SK-N-SH (cell line): ENCODE data around the gene AGTRAP. TPM values are rescaled to one million over a fixed set of nuclear protein-coding genes. Genes with fewer than 3 reads are reported as not detected.

Experiments
- CTCF ChIA-PET: fragments of 300-600, 350-600 bp; formaldehyde crosslinking; extraction: SDS; loops from one replicate; lab custom pipeline; 2021; lab: Yijun Ruan, JAX
- POLR2A ChIA-PET: fragments of 350-600 bp; sonication (Branson Sonifier 250); formaldehyde crosslinking; extraction: SDS; loops from one replicate; lab custom pipeline; 2020; ENCODE audit warnings: antibody characterized with exemption, inconsistent platforms; lab: Yijun Ruan, JAX
- DNase-seq: peaks from one replicate; pipeline ENCODE4 v3.0.0; 2012
- H2AFZ ChIP-seq: fragments of 200-600 bp; sonication (generic); 2 replicates; pipeline ENCODE4 v1.8.1; 2016; ENCODE audit warnings: antibody characterized with exemption, mild to moderate bottlenecking, low read depth
- H3F3A ChIP-seq: fragments of 200-600 bp; sonication (generic); replicated peaks from 2 replicates; pipeline ENCODE3; 2016; ENCODE audit warnings: antibody characterized with exemption, mild to moderate bottlenecking; ENCODE audit not compliant: insufficient read depth
- H3K27ac ChIP-seq, 2 experiments: fragments of 200-500 bp in 1 of 2; fragments of 200-600 bp in 1 of 2; sonication (Bioruptor generic) in 1 of 2; sonication (generic), shearing (Covaris generic) in 1 of 2; 2 replicates each; pipeline versions ENCODE4 v1.5.1 to v1.6.1; 2014 to 2016; ENCODE audit warnings: low read depth in 2 of 2, inconsistent platforms in 1 of 2, low read length in 1 of 2, mild to moderate bottlenecking in 1 of 2, mixed read lengths in 1 of 2
- H3K27me3 ChIP-seq: fragments of 200-600 bp; sonication (generic), shearing (Covaris generic); 2 replicates; pipeline ENCODE4 v1.6.1; 2016; ENCODE audit warnings: mixed run types; ENCODE audit not compliant: insufficient read depth
- H3K36me3 ChIP-seq, 2 experiments: fragments of 200-500 bp in 1 of 2; fragments of 200-600 bp in 1 of 2; sonication (Bioruptor generic) in 1 of 2; sonication (generic) in 1 of 2; replicated peaks in 1 of 2; 2 replicates each; pipeline versions ENCODE3 to v1.5.1; 2014 to 2016; ENCODE audit warnings: low read length in 1 of 2, mild to moderate bottlenecking in 1 of 2; ENCODE audit not compliant: insufficient read depth in 2 of 2, control insufficient read depth in 1 of 2
- H3K4me1 ChIP-seq, 2 experiments: fragments of 200-500 bp in 1 of 2; fragments of 200-600 bp in 1 of 2; sonication (Bioruptor generic) in 1 of 2; sonication (generic), shearing (Covaris generic) in 1 of 2; 2 replicates each; pipeline versions ENCODE4 v1.5.1 to v1.6.1; 2014 to 2016; ENCODE audit warnings: low read depth in 1 of 2, low read length in 1 of 2, mixed run types in 1 of 2; ENCODE audit not compliant: insufficient read depth in 2 of 2, control insufficient read depth in 1 of 2
- H3K4me2 ChIP-seq: fragments of 200-600 bp; sonication (generic), shearing (Covaris generic); 2 replicates; pipeline ENCODE4 v1.6.1; 2017; ENCODE audit warnings: mixed run types
- H3K4me3 ChIP-seq, 2 experiments: fragments of 200-500 bp in 1 of 2; fragments of 200-600 bp in 1 of 2; sonication (Bioruptor generic) in 1 of 2; sonication (generic), shearing (Covaris generic) in 1 of 2; 2 replicates each; pipeline versions ENCODE4 v1.5.1 to v1.8.1; 2014 to 2016; ENCODE audit warnings: low read depth in 2 of 2, inconsistent platforms in 1 of 2, low read length in 1 of 2, mild to moderate bottlenecking in 1 of 2, mixed read lengths in 1 of 2, moderate library complexity in 1 of 2
- H3K79me2 ChIP-seq: fragments of 200-600 bp; sonication (generic); 2 replicates; pipeline ENCODE4 v1.8.1; 2017; ENCODE audit warnings: mild to moderate bottlenecking; ENCODE audit not compliant: insufficient read depth
- H3K9ac ChIP-seq: fragments of 200-600 bp; sonication (generic); 2 replicates; pipeline ENCODE4 v1.6.1; 2017; ENCODE audit warnings: mixed run types
- H3K9me2 ChIP-seq: fragments of 200-600 bp; sonication (generic); 2 replicates; pipeline ENCODE4 v1.6.1; 2017; ENCODE audit warnings: mixed run types
- H3K9me3 ChIP-seq: fragments of 200-600 bp; sonication (generic); 2 replicates; pipeline ENCODE4 v1.6.1; 2017; ENCODE audit warnings: mixed run types, mild to moderate bottlenecking, moderate library complexity
- H4K20me1 ChIP-seq: fragments of 200-600 bp; sonication (generic); 2 replicates; pipeline ENCODE4 v1.6.1; 2017; ENCODE audit warnings: mild to moderate bottlenecking, mixed run types; ENCODE audit not compliant: insufficient read depth
- CHD2 ChIP-seq: fragments of 150-350 bp; IDR thresholded peaks from 2 replicates; pipeline ENCODE4 v1.6.1; 2018; ENCODE audit warnings: low read length; ENCODE audit not compliant: partially characterized antibody
- EP300 ChIP-seq, 2 experiments: IDR thresholded peaks; 2 replicates each; pipeline versions ENCODE4 v1.4.0 to v1.6.1; 2012; ENCODE audit warnings: borderline replicate concordance in 1 of 2, low read depth in 1 of 2, low read length in 1 of 2
- FOSL2 ChIP-seq: IDR thresholded peaks from 2 replicates; pipeline ENCODE4 v1.4.0; 2012; ENCODE audit warnings: low read depth, mild to moderate bottlenecking, moderate library complexity, borderline replicate concordance
- FOXM1 ChIP-seq: IDR thresholded peaks from 2 replicates; pipeline ENCODE4 v1.4.0; 2012; ENCODE audit warnings: low read depth, mild to moderate bottlenecking
- GABPA ChIP-seq: IDR thresholded peaks from 2 replicates; pipeline ENCODE4 v1.4.0; 2012; ENCODE audit warnings: low read depth, mild to moderate bottlenecking
- GATA2 ChIP-seq: sonication (generic); formaldehyde crosslinking; IDR thresholded peaks from 2 replicates; pipeline ENCODE4 v1.5.0; 2020; ENCODE audit warnings: mild to moderate bottlenecking, missing genetic modification reagents
- JUND ChIP-seq: IDR thresholded peaks from 2 replicates; pipeline ENCODE4 v1.4.0; 2012
- MEF2A ChIP-seq: IDR thresholded peaks from 2 replicates; pipeline ENCODE4 v1.4.0; 2012; ENCODE audit warnings: low read depth, borderline replicate concordance
- MXI1 ChIP-seq: IDR thresholded peaks from 2 replicates; pipeline ENCODE4 v1.6.1; 2012; ENCODE audit warnings: mild to moderate bottlenecking, low read depth, low read length, improper control_type of control experiment
- NRF1 ChIP-seq: IDR thresholded peaks from 2 replicates; pipeline ENCODE4 v1.6.1; 2012; ENCODE audit warnings: low read depth, mild to moderate bottlenecking, low read length
- POLR2AphosphoS5 ChIP-seq: IDR thresholded peaks from 2 replicates; pipeline ENCODE4 v1.6.1; 2012; ENCODE audit warnings: low read depth, low read length
- RCOR1 ChIP-seq: fragments of 150-350 bp; IDR thresholded peaks from 2 replicates; pipeline ENCODE4 v1.6.1; 2017; ENCODE audit warnings: antibody characterized with exemption, low read length
- RFX5 ChIP-seq: IDR thresholded peaks from 2 replicates; pipeline ENCODE4 v1.6.1; 2012; ENCODE audit warnings: mild to moderate bottlenecking, improper control_type of control experiment, low read length
- RXRA ChIP-seq: IDR thresholded peaks from 2 replicates; pipeline ENCODE4 v1.4.0; 2012; ENCODE audit warnings: low read depth, mild to moderate bottlenecking, borderline replicate concordance
- SMC3 ChIP-seq: IDR thresholded peaks from 2 replicates; pipeline ENCODE4 v1.6.1; 2012; ENCODE audit warnings: low read depth, low read length, improper control_type of control experiment
- TAF1 ChIP-seq: IDR thresholded peaks from 2 replicates; pipeline ENCODE4 v1.6.1; 2012; ENCODE audit warnings: low read depth, mild to moderate bottlenecking, low read length, moderate library complexity, borderline replicate concordance
- TEAD4 ChIP-seq: IDR thresholded peaks from 2 replicates; pipeline ENCODE4 v1.4.0; 2012; ENCODE audit warnings: mild to moderate bottlenecking, borderline replicate concordance; ENCODE audit not compliant: insufficient read depth
- YY1 ChIP-seq: IDR thresholded peaks from 2 replicates; pipeline ENCODE4 v1.4.0; 2012; ENCODE audit warnings: low read depth, mild to moderate bottlenecking
- WGBS: methylation state at CpG from one replicate; pipeline ENCODE4 v1.1.6; 2017; ENCODE audit warnings: low lambda C conversion rate; 5-methylcytosine and 5-hydroxymethylcytosine counted together
- polyA plus RNA-seq, 3 experiments: library from polyadenylated mRNA; depleted of rRNA; stranded (reverse); fragments of >200 nt; gene quantifications; 2 replicates each; pipeline ENCODE4 v1.2.3, GENCODE V29; 2012
- TF ChIP-seq, protein P1 (sequence below): IDR thresholded peaks from 2 replicates; pipeline ENCODE4; 2012
- TF ChIP-seq, protein P2 (sequence below): fragments of 150-350 bp; IDR thresholded peaks from 2 replicates; pipeline ENCODE4 v1.6.1; 2016; ENCODE audit warnings: mild to moderate bottlenecking, low read depth, low read length
- TF ChIP-seq, protein P3 (sequence below): fragments of 150-350 bp; IDR thresholded peaks from 2 replicates; pipeline ENCODE4 v1.6.1; 2017; ENCODE audit warnings: antibody characterized with exemption, low read length, low read depth, borderline replicate concordance
- TF ChIP-seq, protein P4 (sequence below): IDR thresholded peaks from 2 replicates; pipeline ENCODE4 v1.4.0; 2012; ENCODE audit warnings: low read depth

AGTRAP gene
- polyA plus RNA-seq, 1 of the 3 experiments (the other 2 are of a cell fraction) = 66.2 TPM

DNA sequence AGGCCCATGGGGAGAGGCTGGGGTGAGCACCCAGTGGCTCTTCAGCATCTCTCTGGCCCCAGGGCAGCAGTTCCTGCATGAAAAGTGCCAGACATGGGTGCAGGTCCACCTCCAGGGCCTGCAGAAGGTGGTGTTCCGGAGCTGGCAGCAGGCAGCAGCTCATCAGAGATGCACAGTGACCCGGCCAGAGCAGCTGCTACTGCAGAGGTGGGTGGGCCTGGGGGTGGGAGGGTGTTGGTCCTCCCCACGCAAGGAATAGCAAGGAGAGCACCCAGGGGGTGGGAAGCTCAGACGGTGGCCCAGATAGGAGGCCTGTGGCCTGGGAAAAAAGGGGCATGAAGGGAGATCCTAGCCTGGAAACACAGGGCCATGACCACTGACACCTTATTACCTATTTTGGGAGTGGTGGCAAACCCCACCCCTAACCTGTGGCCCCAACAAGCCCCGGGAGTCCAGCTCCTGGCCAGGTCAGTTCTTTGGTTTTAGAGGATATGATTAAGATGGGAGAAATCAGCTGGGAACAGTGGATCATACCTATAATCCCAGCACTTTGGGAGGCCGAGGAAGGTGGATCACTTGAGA lies 46.3 kb downstream of the AGTRAP start:
- H3K27ac ChIP-seq = no peak overlapping the region
- ChIA-PET POLR2A (no interaction called here), CTCF (interaction anchor here (1.5 to 2.3 kb wide), 2 partner anchors 14 to 16 kb away, joined by 3 to 5 read pairs; no protein-coding TSS in a partner anchor)
- H3K27me3 ChIP-seq = no peaks in the 10 kb centered on the region
- H3K4me1 ChIP-seq = peaks cover 0 to 17% of the 10 kb centered on the region in 2 experiments; a peak in 1 of 4 replicates
- H3K9ac ChIP-seq = no peak overlapping the region
- H3F3A ChIP-seq = peaks cover 4% of the 10 kb centered on the region
- H3K4me3 ChIP-seq = no peak overlapping the region
- H4K20me1 ChIP-seq = no peaks in the 10 kb centered on the region
- no peaks in the 10 kb centered on the region for H3K9me3 ChIP-seq
- no peak overlapping the region for H2AFZ ChIP-seq
- no peak for DNase-seq
- H3K9me2 ChIP-seq = no peaks in the 10 kb centered on the region
- TF ChIP-seq GABPA (no peak), TEAD4 (no peak), RFX5 (no peak), EP300 (IDR thresholded peaks at IDR 0.05; ENCODE audit: borderline replicate concordance in 1 of 2, low read depth in 1 of 2, low read length in 1 of 2) (no peak), JUND (no peak), MEF2A (no peak), FOXM1 (no peak), GATA2 (CRISPR knock-in tag) (no peak), RCOR1 (no peak), FOSL2 (no peak), CHD2 (no peak)
- TF ChIP-seq, protein P1, sequence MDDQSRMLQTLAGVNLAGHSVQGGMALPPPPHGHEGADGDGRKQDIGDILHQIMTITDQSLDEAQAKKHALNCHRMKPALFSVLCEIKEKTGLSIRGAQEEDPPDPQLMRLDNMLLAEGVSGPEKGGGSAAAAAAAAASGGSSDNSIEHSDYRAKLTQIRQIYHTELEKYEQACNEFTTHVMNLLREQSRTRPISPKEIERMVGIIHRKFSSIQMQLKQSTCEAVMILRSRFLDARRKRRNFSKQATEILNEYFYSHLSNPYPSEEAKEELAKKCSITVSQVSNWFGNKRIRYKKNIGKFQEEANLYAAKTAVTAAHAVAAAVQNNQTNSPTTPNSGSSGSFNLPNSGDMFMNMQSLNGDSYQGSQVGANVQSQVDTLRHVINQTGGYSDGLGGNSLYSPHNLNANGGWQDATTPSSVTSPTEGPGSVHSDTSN = no peak
- TF ChIP-seq, protein P2, sequence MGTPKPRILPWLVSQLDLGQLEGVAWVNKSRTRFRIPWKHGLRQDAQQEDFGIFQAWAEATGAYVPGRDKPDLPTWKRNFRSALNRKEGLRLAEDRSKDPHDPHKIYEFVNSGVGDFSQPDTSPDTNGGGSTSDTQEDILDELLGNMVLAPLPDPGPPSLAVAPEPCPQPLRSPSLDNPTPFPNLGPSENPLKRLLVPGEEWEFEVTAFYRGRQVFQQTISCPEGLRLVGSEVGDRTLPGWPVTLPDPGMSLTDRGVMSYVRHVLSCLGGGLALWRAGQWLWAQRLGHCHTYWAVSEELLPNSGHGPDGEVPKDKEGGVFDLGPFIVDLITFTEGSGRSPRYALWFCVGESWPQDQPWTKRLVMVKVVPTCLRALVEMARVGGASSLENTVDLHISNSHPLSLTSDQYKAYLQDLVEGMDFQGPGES = no peak
- H3K4me2 ChIP-seq = no peak overlapping the region
- H3K79me2 ChIP-seq = no peaks in the 10 kb centered on the region
- WGBS = 63% methylated on average over 4 of the region's 6 CpGs
- no peaks in the 10 kb centered on the region for H3K36me3 ChIP-seq

DNA sequence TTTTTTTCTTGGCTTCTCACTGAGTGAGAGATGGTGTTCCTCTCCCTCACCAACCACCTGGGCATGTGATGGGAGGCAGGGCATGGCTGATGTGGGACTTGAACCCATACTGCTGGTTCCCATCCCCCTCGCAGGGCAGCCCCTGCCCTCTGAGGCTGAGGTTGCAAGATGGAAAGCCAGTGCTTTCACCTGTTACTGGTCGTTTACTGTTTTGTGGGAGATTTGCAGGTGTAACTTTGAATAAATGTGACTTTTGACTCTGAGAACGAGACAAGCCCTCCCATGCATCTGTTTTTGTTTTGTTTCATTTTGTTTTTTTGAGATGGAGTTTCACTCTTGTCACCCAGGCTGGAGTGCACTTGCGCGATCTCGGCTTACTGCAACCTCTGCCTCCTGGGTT lies 47.6 kb downstream of the AGTRAP start:
- H4K20me1 ChIP-seq = no peaks in the 10 kb centered on the region
- DNase-seq = no peak
- no peaks in the 10 kb centered on the region for H3K9me3 ChIP-seq
- H3K36me3 ChIP-seq = no peaks in the 10 kb centered on the region
- no peak overlapping the region for H3K4me3 ChIP-seq
- CTCF ChIA-PET = interaction anchor here (0.7 to 4.7 kb wide), 4 partner anchors 13 to 76 kb away, joined by 3 to 35 read pairs (median 4); no protein-coding TSS in a partner anchor
- no peak overlapping the region for H3K4me2 ChIP-seq
- peaks cover 4% of the 10 kb centered on the region for H3F3A ChIP-seq
- WGBS = 77% methylated on average over 5 of the region's 6 CpGs
- H3K79me2 ChIP-seq = no peaks in the 10 kb centered on the region
- H3K4me1 ChIP-seq = peaks cover 0 to 24% of the 10 kb centered on the region in 2 experiments; a peak in 1 of 4 replicates
- H3K27ac ChIP-seq = no peak overlapping the region
- H3K9ac ChIP-seq = no peak overlapping the region
- no peak overlapping the region for H2AFZ ChIP-seq
- POLR2A ChIA-PET = no interaction called here
- H3K27me3 ChIP-seq = no peaks in the 10 kb centered on the region
- no peaks in the 10 kb centered on the region for H3K9me2 ChIP-seq
- TF ChIP-seq FOSL2 (no peak), JUND (no peak), MXI1 (no peak), NRF1 (no peak), RXRA (no peak), RFX5 (no peak), FOXM1 (no peak), TAF1 (no peak), TEAD4 (no peak), POLR2AphosphoS5 (no peak), SMC3 (no peak), GATA2 (CRISPR knock-in tag) (no peak), YY1 (no peak)
- TF ChIP-seq, protein P3, sequence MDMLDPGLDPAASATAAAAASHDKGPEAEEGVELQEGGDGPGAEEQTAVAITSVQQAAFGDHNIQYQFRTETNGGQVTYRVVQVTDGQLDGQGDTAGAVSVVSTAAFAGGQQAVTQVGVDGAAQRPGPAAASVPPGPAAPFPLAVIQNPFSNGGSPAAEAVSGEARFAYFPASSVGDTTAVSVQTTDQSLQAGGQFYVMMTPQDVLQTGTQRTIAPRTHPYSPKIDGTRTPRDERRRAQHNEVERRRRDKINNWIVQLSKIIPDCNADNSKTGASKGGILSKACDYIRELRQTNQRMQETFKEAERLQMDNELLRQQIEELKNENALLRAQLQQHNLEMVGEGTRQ = no peak
- TF ChIP-seq, protein P4, sequence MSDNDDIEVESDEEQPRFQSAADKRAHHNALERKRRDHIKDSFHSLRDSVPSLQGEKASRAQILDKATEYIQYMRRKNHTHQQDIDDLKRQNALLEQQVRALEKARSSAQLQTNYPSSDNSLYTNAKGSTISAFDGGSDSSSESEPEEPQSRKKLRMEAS = no peak
- TF ChIP-seq, protein P1 = no peak
